Stimulated activated CD4-positive, alpha-beta T cell treated with anti-CD3 and anti-CD28 coated beads, Interleukin-15, amount 100 ng/mL, for 1 hour (primary cell): ENCODE data around the gene SLC25A34.

ENCODE experiments used
- DNase-seq, 2 donors: peaks; one replicate each; pipeline ENCODE4 v3.0.0-alpha.2; 2020; ENCODE audit warnings: low read depth in 1 of 2, low spot score in 1 of 2

The SLC25A34 gene

DNA sequence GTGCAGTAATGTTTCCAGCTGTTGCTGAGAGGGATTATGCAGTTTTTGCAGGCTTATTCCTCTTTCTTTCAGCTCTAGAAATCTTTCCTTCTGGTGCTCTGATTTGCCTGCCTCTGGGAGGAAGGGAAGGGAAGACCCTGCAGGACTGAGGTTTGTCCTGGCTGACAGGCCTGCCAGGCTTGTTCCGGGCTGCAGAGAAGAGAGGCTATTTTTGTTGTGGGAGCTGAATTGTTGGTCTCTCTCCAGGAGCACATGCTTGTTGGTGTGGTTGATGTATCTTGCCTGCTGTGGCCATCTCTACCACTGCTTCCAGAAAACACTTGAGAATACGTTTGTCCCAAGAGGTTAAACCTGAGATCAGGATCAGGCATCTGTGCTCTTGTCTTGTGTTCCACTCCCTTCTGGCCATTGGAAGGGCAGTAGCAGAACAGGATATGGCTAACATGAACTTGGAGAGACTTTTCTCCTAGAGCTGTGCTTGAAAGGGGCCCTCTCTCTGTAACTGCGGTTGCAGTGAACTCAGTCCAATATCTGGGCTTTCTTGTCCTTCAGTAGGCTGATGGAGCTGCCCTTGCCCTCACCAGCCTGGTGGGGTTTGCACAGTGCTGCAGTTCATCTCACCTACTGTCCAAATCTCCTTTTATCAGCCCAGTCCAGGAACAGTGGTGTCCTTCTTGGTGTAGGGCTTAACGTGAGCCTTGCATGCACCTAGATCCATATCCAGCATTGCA, 21.5 kb upstream of the SLC25A34 start:
- DNase-seq: no peak

DNA sequence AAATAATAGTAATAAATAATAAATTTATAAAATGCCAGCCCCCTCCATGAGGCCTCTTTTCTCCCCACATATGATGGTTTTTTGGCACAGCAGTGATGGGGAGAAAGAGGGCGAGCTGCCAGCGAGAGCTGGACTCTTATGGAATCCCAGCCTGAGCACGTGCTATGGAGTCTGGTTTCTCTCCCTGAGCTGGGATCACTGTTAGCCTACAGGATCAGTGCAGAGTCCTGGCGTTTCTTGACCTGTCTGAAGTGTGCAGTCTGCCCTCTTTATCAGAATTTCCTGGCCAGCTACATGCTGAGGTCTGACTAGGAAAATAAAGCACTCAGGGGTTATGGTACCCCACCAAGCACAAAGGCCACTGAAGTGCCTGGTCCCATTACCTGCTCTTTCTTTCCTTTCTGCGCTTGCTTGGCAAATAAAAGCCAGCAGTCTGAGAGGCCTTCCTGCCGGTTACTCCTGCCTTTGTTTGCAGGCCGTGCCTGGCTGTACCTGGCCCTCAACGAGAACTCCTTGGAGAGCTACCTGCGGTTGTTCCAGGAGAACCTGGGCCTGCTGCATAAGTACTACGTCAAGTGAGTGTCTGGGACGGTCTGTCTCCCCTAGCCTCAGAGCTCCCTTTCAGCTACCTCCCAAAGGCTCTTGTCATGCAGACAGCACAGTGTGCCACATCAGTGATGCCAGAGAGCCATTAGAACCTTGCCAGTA, 18.5 kb upstream of the SLC25A34 start:
- DNase-seq: no peak

- no peak for DNase-seq
Measured at GRCh38 chr1:15718199-15718601, 17.9 kb upstream of the SLC25A34 start.

DNA sequence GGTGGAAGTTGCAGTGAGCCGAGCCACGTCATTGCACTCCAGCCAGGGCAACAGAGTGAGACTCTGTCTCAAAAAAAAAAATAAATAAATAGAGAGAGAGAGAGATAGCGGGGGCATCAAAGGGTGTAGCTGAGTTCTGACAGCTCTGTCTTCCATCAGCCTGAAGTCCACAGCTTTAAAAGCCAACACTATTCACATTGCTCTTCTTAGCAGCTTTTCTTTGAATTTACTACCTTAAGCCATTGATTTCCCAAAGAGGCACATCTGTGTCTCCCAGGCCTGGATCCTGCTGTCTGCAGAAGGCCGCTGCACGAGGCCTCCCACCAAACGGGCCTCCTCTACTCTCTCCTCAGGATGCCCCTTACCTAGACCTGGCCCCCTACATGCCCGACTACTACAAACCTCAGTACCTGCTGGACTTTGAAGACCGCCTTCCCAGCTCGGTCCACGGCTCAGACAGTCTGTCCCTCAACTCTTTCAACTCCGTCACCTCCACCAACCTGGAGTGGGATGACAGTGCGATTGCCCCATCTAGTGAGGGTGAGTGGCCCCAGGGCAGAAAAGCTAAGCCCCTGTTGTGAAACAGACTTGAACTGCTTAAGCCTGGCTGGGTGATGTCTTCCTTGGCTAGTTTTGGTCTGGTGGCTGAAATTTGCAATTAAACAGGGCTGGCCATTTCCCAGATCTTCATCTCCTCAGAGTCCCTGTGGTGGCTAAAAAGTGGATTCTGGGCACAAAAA, 16.5 kb upstream of the SLC25A34 start:
- no peak for DNase-seq

GRCh38 chr1:15720861-15721260, 15.2 kb upstream of the SLC25A34 start:
- DNase-seq: no peak

DNA sequence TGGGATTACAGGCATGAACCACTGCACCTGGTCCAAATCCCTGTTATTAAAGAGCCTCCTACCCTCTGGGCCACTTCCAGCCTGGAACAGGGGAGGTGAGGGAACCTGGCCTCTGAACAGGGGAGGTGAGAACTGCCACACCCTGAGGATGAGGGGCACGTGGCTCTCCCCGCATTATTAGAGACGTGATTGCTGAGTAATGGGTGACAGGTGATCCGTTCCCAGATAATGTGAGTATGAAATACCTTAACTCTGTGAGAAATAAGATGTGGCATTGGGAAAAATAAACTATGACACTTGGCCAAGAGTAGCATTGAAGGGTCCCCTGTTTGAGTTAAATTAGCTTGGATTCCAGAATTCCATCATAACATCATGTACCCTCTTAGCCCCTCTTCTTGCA, 13.6 kb upstream of the SLC25A34 start:
- DNase-seq: no peak

DNA sequence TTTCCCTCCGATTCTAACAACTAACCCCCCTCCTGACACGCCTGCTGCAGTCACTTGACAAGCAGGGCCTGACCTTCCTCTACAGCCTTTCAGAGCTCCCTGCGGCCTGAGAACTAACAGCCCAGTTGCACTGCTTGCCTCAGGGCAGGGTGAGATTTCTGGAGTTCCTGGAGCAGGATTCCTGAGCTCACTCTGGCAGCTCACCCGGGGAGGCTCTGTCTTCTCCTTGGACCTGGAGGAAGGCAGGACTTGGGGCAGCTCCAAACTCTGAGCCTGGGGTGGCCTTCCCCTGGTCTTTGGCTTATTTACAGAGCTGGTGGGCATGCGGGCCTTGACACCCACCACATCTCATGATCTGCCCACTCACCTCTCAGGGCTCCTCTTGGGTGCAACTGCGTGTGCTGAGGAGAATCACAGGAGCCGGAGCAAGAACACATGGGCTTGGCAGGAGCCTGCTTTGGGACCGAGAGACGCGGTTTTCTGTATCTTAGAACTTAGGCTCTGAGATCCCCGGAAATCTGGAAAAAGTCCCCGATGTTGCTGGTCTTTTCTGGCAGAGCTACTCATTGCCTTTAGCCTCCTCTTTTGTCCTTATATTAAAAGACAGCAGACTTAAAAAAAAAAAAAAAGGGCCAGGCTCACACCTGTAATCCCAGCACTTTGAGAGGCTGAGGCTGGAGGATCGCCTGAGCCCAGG, 13.1 kb upstream of the SLC25A34 start:
- no peak for DNase-seq

- no peak for DNase-seq
Measured at GRCh38 chr1:15723631-15724246, 12.3 kb upstream of the SLC25A34 start.

- DNase-seq: no peak
Measured at GRCh38 chr1:15724949-15725880, 10.8 kb upstream of the SLC25A34 start.

GRCh38 chr1:15726508-15726907, 9.6 kb upstream of the SLC25A34 start:
- DNase-seq: no peak

GRCh38 chr1:15727021-15727420, 9.0 kb upstream of the SLC25A34 start:
- no peak for DNase-seq

DNA sequence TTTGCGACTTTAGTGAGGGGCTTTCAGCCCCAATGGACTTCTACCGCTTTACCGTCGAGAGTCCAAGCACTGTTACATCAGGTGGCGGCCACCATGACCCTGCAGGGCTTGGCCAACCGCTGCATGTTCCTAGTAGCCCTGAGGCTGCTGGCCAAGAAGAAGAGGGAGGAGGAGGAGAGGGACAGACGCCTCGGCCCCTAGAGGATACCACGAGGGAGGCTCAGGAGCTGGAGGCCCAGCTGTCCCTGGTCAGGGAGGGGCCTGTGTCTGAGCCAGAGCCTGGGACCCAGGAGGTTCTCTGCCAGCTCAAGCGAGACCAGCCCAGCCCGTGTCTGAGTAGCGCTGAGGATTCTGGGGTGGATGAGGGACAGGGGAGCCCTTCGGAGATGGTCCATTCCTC, 8.6 kb upstream of the SLC25A34 start:
- no peak for DNase-seq

GRCh38 chr1:15727866-15728534, 8.1 kb upstream of the SLC25A34 start:
- DNase-seq: no peak

DNA sequence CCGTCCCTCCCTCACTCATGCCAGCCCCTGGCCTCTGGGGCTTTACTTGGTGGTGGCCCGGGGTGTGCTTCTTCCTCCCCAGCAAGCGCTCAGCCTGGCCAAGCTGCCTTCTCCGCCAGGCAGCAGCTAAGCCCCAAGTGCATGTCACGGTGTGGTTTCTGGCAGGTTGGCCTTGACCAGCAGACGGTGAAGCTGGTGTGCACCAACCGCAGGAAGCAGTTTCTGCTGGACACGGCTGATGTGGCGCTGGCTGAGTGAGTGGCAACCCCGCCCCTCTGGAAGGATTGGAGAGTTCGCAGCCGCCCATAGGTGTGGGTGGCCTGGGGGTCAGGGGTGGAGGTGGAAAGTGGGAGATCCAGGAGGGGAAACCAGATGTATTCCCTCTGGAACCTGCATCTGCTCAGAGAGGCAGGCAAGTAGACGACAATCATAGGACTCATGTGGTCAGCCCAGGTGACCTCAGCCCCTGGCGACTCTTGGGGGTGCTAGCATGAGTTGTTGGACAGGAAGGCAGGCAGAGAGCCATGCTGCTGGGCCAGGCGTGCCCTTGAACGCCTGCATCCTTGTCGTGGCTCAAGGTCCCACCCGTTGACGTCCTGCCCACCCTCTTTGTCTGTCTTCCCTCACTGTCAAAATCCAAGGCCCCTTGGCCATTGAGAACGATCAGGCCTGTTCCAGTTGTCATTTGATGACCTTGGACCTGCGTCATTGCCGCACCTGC, 7.0 kb upstream of the SLC25A34 start:
- DNase-seq: no peak

GRCh38 chr1:15730423-15730822, 5.6 kb upstream of the SLC25A34 start:
- DNase-seq: no peak

GRCh38 chr1:15730936-15731335, 5.1 kb upstream of the SLC25A34 start:
- DNase-seq: no peak

- DNase-seq: no peak
Measured at GRCh38 chr1:15731735-15732685, 4.0 kb upstream of the SLC25A34 start.

DNA sequence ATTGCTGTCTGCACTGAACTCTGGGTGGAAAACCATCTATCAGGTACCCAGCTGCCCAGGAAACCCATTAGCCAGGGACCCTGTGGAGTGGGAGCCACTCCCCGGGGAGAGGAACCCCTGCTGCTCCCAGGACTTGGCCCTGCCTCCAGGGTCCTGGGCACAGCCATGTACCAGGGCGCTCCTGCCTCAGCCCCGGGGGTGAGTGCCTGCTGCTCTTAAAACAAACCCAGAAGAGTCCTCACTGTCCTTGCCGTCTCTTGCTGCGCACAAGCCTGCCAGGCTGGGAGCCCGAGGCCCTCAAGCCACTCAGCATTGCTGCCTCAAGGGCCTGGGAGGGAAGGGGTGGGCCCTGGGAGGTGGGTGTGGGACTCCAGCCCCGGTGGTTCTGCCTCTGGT, 3.4 kb upstream of the SLC25A34 start:
- no peak for DNase-seq
